Measurements from ENCODE around the gene LATS2. TPM values are rescaled to one million over a fixed set of nuclear protein-coding genes. Genes with fewer than 3 reads are reported as not detected.

Gene LATS2
- total and polyA plus RNA-seq, 8 donors, result 3.4 to 21.4 (median 7.7) TPM

DNA sequence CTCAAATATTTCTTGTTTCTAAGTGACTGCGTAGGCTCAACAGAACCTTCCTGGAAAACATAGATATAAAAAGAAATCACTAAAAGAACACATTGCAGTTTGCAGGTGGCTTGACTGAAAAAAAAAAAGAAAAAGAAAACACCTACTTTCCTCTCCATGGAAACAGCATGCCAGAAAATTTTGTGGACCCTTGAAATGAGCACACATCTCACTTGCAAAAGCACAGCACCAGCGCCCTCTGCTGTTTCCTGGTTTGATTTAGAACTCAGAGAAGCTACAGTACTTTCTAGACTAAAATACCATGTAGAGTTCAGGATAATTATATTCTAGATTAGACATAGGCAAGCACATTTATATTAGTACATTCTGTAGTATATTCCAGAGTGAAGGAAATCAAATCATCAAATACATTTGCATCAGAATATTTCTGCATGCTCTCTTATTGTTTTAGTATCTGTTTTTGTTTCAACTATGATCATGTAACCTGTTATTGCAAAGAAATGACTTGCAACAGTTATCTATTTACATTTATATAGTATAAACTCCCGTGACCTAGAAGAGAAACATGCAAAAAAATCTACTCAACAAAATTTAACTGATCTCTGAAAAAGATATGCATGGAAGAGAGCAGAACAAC is 136.5 kb downstream of the LATS2 start:
- intact Hi-C loops (cut with DNase I; ENCODE audit: low total_unique reads), result loop anchor here (5.0 to 10.0 kb wide), 2 partner anchors 213 to 430 kb away; no protein-coding TSS in a partner anchor
- 29 to 35% (median 32%) methylated on average over 3 of the region's 3 CpGs for WGBS, 5 donors
- TF ChIP-seq EP300 (IDR thresholded peaks at IDR 0.05), result no peak
- TF ChIP-seq POLR2AphosphoS5 (IDR thresholded peaks at IDR 0.05), result no peak
- TF ChIP-seq, protein P1, sequence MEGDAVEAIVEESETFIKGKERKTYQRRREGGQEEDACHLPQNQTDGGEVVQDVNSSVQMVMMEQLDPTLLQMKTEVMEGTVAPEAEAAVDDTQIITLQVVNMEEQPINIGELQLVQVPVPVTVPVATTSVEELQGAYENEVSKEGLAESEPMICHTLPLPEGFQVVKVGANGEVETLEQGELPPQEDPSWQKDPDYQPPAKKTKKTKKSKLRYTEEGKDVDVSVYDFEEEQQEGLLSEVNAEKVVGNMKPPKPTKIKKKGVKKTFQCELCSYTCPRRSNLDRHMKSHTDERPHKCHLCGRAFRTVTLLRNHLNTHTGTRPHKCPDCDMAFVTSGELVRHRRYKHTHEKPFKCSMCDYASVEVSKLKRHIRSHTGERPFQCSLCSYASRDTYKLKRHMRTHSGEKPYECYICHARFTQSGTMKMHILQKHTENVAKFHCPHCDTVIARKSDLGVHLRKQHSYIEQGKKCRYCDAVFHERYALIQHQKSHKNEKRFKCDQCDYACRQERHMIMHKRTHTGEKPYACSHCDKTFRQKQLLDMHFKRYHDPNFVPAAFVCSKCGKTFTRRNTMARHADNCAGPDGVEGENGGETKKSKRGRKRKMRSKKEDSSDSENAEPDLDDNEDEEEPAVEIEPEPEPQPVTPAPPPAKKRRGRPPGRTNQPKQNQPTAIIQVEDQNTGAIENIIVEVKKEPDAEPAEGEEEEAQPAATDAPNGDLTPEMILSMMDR (IDR thresholded peaks at IDR 0.05), result peak in 5 of 7 experiments; percentile 53 to 65 (median 61)
- no peak for TF ChIP-seq POLR2A (IDR thresholded peaks at IDR 0.05)

DNA sequence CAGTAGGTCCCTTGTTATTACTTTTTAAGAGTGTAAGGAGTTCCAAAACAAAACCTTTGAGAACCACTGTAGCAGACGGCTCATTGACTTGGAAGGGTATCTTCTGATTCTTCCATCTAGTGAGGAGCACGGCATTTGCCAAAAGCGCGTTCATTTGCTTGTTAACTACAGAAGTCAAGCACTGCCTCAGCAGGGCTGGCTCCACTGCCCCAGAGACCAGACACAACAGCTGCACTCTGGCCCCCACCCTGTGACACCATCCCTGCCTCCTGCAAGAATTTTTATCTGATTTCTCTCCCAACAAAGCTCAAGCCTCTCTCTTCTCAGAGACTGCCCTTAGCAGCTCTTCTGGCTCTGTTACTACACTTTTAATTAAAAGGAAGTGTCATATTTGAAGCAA is 138.1 kb downstream of the LATS2 start:
- Histone ChIP-seq H3K36me3 (no peaks in the 10 kb centered on the region), H3K27ac (no peak overlapping the region), H3K9me3 (no peaks in the 10 kb centered on the region), H3K4me3 (no peak overlapping the region), H3K4me1 (no peaks in the 10 kb centered on the region), H3K27me3 (no peaks in the 10 kb centered on the region)
- TF ChIP-seq POLR2A (IDR thresholded peaks at IDR 0.05), result no peak
- no peak for TF ChIP-seq EP300 (IDR thresholded peaks at IDR 0.05)
- TF ChIP-seq, protein P1 (IDR thresholded peaks at IDR 0.05), result no peak
- TF ChIP-seq POLR2AphosphoS5 (IDR thresholded peaks at IDR 0.05), result no peak
- DNase-seq, result no peak
- intact Hi-C loops (cut with DNase I; ENCODE audit: low total_unique reads), result loop anchor here (10.0 kb wide), 1 partner anchor 428 kb away; no protein-coding TSS in a partner anchor
- WGBS, 5 donors, result 79 to 90% (median 87%) methylated on average over 4 of the region's 4 CpGs

More for the DNA sequence above, 136.5 kb downstream of the LATS2 start:
- H3K36me3 ChIP-seq, result no peaks in the 10 kb centered on the region
- H3K27me3 ChIP-seq, result no peaks in the 10 kb centered on the region
- H3K27ac ChIP-seq, result no peak overlapping the region
- no peaks in the 10 kb centered on the region for H3K9me3 ChIP-seq
- no peak overlapping the region for H3K4me3 ChIP-seq
- H3K4me1 ChIP-seq, result no peaks in the 10 kb centered on the region
- DNase-seq, result peak; percentile 81 to 93

Small RNAs within 50 kb of the gene (small RNA-seq; reads per million reads assigned to genes)
- gene PPIAP27 (0 reads per million in 4 donors), gene RNU4-9P (0 to 0.07 (median 0) reads per million in 4 donors)

Other genes starting within 250 kb of the LATS2 start
- 10 to 100 TPM; 14.2 to 41.7 (median 34.7) TPM for gene XPO4, start 158.8 kb downstream of the LATS2 start, total RNA-seq
- 1 to 10 TPM; 2.3 to 2.8 (median 2.4) TPM for gene XPO4, start 158.8 kb downstream of the LATS2 start, polyA plus RNA-seq
- gene SAP18, start 78.5 kb upstream of the LATS2 start, total RNA-seq, result 10 to 100 TPM; 20.3 to 60.8 (median 37.9) TPM
- 100 to 1,000 TPM in 1 of 3 donors, 10 to 100 TPM in 2; 70.2 to 113 (median 88.0) TPM for gene SAP18, start 78.5 kb upstream of the LATS2 start, polyA plus RNA-seq
- 1 to 10 TPM in 4 of 5 donors, not detected in 1; 1.4 to 3.0 (median 2.5) TPM for gene SKA3, start 115.0 kb upstream of the LATS2 start, total RNA-seq
- 1 to 10 TPM in 2 of 3 donors, under 1 TPM in 1; 0.76 to 3.1 (median 2.7) TPM for gene SKA3, start 115.0 kb upstream of the LATS2 start, polyA plus RNA-seq
- gene MRPL57, start 115.1 kb upstream of the LATS2 start, total RNA-seq, result 10 to 100 TPM; 13.8 to 83.0 (median 19.8) TPM
- 10 to 100 TPM; 29.1 to 34.5 (median 30.9) TPM for gene MRPL57, start 115.1 kb upstream of the LATS2 start, polyA plus RNA-seq